Fibroblast of lung (primary cell): ENCODE results near the gene CNPY4.

Source experiments
- EZH2 ChIP-seq: IDR thresholded peaks from 2 replicates; pipeline ENCODE4 v1.5.1; 2012; ENCODE audit warnings: low read length, control low read depth, mild to moderate bottlenecking; ENCODE audit errors: missing control alignments
- TF ChIP-seq, protein P1 (sequence below), 2 donors: IDR thresholded peaks in 1 of 2; conservative IDR thresholded peaks in 1 of 2; 1 replicate in 1 of 2; 2 replicates in 1 of 2; pipeline ENCODE4 v1.5.1; 2011 to 2012; ENCODE audit warnings: low read length in 2 of 2, control low read depth in 1 of 2, inconsistent platforms in 1 of 2, low read depth in 1 of 2, mild to moderate bottlenecking in 1 of 2

DNA sequence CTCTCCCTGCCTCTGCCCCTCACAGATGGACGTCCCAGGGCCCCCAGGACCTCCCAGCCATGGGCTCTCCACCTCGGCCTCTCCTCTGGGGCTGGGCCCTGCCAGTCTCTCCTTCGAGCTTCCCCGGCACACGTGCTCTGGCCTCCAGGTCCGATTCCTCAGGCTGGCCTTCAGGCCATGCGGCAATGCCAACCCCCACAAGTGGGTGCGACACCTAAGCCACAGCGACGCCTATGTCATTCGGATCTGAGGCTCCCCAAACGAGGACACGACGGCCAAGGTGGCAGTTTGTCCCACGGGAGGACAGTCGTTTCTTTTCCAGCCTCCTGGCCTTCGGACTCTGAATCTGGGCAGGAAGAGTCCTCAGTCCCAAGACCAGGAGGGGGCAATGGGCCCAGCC lies 12.8 kb upstream of the CNPY4 start:
- TF ChIP-seq, protein P1, sequence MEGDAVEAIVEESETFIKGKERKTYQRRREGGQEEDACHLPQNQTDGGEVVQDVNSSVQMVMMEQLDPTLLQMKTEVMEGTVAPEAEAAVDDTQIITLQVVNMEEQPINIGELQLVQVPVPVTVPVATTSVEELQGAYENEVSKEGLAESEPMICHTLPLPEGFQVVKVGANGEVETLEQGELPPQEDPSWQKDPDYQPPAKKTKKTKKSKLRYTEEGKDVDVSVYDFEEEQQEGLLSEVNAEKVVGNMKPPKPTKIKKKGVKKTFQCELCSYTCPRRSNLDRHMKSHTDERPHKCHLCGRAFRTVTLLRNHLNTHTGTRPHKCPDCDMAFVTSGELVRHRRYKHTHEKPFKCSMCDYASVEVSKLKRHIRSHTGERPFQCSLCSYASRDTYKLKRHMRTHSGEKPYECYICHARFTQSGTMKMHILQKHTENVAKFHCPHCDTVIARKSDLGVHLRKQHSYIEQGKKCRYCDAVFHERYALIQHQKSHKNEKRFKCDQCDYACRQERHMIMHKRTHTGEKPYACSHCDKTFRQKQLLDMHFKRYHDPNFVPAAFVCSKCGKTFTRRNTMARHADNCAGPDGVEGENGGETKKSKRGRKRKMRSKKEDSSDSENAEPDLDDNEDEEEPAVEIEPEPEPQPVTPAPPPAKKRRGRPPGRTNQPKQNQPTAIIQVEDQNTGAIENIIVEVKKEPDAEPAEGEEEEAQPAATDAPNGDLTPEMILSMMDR (conservative IDR thresholded peaks at IDR 0.05 in 1 of 2, IDR thresholded peaks at IDR 0.05 in 1 of 2; ENCODE audit: low read depth in 1 of 2, low read length in 2 of 2) = no peak
- TF ChIP-seq EZH2 = no peak
